Sigmoid colon (tissue), 7 donors: Measurements from ENCODE around the gene MLLT6. TPM values are rescaled to one million over a fixed set of nuclear protein-coding genes. Genes with fewer than 3 reads are reported as not detected.

Experiments
- DNase-seq: peaks from one replicate; pipeline ENCODE4 v3.0.0-alpha.2; 2019
- H3K27ac ChIP-seq, 4 donors: fragments of 200-600 bp; sonication (generic); one replicate each; pipeline ENCODE4 v1.5.1; 2016 to 2019; ENCODE audit warnings: mild to moderate bottlenecking in 1 of 4
- H3K27me3 ChIP-seq, 3 donors: fragments of 200-600 bp; sonication (generic); one replicate each; pipeline ENCODE4 v1.5.1; 2019; ENCODE audit warnings: mild to moderate bottlenecking in 1 of 3
- H3K36me3 ChIP-seq, 4 donors: fragments of 200-600 bp; sonication (generic); one replicate each; pipeline ENCODE4 v1.5.1; 2016 to 2019
- H3K4me1 ChIP-seq, 4 donors: fragments of 200-600 bp; sonication (generic); one replicate each; pipeline ENCODE4 v1.5.1; 2017 to 2019
- H3K4me3 ChIP-seq, 4 donors: fragments of 200-600 bp; sonication (generic); one replicate each; pipeline ENCODE4 v1.5.1; 2017 to 2019; ENCODE audit warnings: mild to moderate bottlenecking in 2 of 4, moderate library complexity in 1 of 4
- H3K9me3 ChIP-seq, 4 donors: fragments of 200-600 bp in 3 of 4; sonication (generic) in 3 of 4; one replicate each; pipeline versions ENCODE4 v1.5.1 to v1.6.1; 2013 to 2019
- EP300 ChIP-seq, 4 donors: sonication (generic); formaldehyde crosslinking; IDR thresholded peaks; one replicate each; pipeline ENCODE4 v1.6.1; 2017; ENCODE audit warnings: antibody characterized with exemption in 4 of 4
- POLR2A ChIP-seq, 2 donors: fragments of 450-650 bp; IDR thresholded peaks; one replicate each; pipeline ENCODE4 v1.6.1; 2016; ENCODE audit warnings: antibody characterized with exemption in 2 of 2, mild to moderate bottlenecking in 2 of 2, moderate library complexity in 2 of 2
- POLR2AphosphoS5 ChIP-seq, 4 donors: sonication (generic); formaldehyde crosslinking; IDR thresholded peaks; one replicate each; pipeline ENCODE4 v1.6.1; 2017; ENCODE audit warnings: antibody characterized with exemption in 4 of 4
- WGBS, 2 donors: extraction: QIAGEN DNeasy Blood & Tissue Kit; methylation state at CpG; one replicate each; pipeline ENCODE4 v1.1.7; 2013; 5-methylcytosine and 5-hydroxymethylcytosine counted together
- intact Hi-C: fragments of 100-400 bp; cut with DNase I; formaldehyde crosslinking; loops from one replicate; pipeline ENCODE4 v1.15.1; 2023
- polyA plus RNA-seq, 3 donors: library from polyadenylated mRNA; stranded (reverse); fragments of 200-250 nt; gene quantifications; one replicate each; pipeline ENCODE4 v1.2.3, GENCODE V29; 2013
- total RNA-seq, 4 donors: library from RNA; depleted of rRNA; stranded (reverse); fragments of >200 nt; gene quantifications; one replicate each; pipeline ENCODE4 v1.1.0, GENCODE V29; 2016
- TF ChIP-seq, protein P1 (sequence below), 4 experiments: fragments of 450-650 bp in 3 of 4; fragments of 200-600 bp in 1 of 4; IDR thresholded peaks; one replicate each; pipeline ENCODE4 v1.5.1; 2016 to 2019; ENCODE audit warnings: antibody characterized with exemption in 4 of 4, mild to moderate bottlenecking in 3 of 4, moderate library complexity in 2 of 4
- donor health status: healthy with polysubstance abuse.
- donor health status: Bipolar disorder and iron deficiency.
- donor health status: healthy.

Gene MLLT6
- total and polyA plus RNA-seq, 7 donors = 15.3 to 90.3 (median 51.5) TPM

DNA sequence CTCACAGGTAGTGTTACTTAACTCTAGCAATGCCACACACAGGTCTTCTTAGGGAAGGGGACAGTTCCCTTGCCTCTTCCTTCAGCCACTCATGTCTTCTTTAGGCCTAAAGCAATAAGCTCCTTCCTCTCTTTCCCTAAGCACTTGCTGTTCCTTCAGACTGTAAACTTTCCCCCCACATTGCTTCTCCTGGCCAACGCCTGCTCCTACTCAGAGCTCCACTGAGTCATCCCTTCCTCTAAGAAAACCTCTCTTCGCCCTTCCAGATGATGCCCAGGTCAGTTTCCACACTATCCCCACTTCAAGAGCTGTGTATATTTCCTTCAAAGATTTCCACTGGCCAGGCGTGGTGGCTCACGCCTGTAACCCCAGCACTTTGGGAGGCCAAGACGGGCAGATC lies 17.8 kb upstream of the MLLT6 start:
- no peak for DNase-seq
- TF ChIP-seq EP300 (IDR thresholded peaks at IDR 0.05) (no peak), POLR2A (IDR thresholded peaks at IDR 0.05) (no peak), POLR2AphosphoS5 (IDR thresholded peaks at IDR 0.05) (no peak)
- TF ChIP-seq, protein P1, sequence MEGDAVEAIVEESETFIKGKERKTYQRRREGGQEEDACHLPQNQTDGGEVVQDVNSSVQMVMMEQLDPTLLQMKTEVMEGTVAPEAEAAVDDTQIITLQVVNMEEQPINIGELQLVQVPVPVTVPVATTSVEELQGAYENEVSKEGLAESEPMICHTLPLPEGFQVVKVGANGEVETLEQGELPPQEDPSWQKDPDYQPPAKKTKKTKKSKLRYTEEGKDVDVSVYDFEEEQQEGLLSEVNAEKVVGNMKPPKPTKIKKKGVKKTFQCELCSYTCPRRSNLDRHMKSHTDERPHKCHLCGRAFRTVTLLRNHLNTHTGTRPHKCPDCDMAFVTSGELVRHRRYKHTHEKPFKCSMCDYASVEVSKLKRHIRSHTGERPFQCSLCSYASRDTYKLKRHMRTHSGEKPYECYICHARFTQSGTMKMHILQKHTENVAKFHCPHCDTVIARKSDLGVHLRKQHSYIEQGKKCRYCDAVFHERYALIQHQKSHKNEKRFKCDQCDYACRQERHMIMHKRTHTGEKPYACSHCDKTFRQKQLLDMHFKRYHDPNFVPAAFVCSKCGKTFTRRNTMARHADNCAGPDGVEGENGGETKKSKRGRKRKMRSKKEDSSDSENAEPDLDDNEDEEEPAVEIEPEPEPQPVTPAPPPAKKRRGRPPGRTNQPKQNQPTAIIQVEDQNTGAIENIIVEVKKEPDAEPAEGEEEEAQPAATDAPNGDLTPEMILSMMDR (IDR thresholded peaks at IDR 0.05) = no peak
- intact Hi-C loops = no loop called here
- H3K27ac ChIP-seq = no peak overlapping the region
- no peaks in the 10 kb centered on the region for H3K36me3 ChIP-seq
- H3K4me3 ChIP-seq = no peak overlapping the region
- no peaks in the 10 kb centered on the region for H3K9me3 ChIP-seq
- 89 to 91% methylated on average over 5 of the region's 5 CpGs for WGBS, 2 donors
- peaks cover 0 to 4% (median 0%) of the 10 kb centered on the region in 4 donors for H3K4me1 ChIP-seq
- no peaks in the 10 kb centered on the region for H3K27me3 ChIP-seq

DNA sequence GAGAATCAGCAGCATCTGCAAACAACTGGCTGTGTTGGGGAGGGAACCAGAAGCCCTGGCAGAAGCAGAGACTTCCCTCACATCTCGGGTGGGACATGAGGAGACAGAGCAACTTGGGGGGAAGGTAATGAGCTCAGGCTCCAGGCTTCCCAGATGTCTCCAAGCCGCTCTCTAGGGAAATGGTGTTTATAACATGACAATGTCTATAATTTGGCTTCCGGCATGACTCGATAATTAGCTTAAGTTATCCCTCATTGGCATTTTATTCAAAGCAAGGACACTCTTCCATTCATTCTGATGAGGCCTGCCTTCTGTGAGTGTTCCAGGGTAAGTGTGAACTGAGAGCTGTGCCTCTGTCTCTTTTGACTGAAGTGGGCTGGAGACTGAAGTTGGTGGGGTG lies 14.7 kb upstream of the MLLT6 start:
- no peaks in the 10 kb centered on the region for H3K9me3 ChIP-seq
- intact Hi-C loops = loop anchor here (5.0 kb wide), 1 partner anchor 42 kb away; the partner anchor contains the start of gene CISD3
- DNase-seq = no peak
- H3K36me3 ChIP-seq = no peaks in the 10 kb centered on the region
- no peak overlapping the region for H3K27ac ChIP-seq
- H3K27me3 ChIP-seq = no peaks in the 10 kb centered on the region
- no peak for TF ChIP-seq EP300 (IDR thresholded peaks at IDR 0.05)
- TF ChIP-seq, protein P1 (IDR thresholded peaks at IDR 0.05) = no peak
- TF ChIP-seq POLR2AphosphoS5 (IDR thresholded peaks at IDR 0.05) = no peak
- TF ChIP-seq POLR2A (IDR thresholded peaks at IDR 0.05) = no peak
- WGBS, 2 donors = 86 to 91% methylated on average over 4 of the region's 4 CpGs
- H3K4me1 ChIP-seq = peaks cover 0 to 25% (median 18%) of the 10 kb centered on the region in 4 donors
- H3K4me3 ChIP-seq = no peak overlapping the region

DNA sequence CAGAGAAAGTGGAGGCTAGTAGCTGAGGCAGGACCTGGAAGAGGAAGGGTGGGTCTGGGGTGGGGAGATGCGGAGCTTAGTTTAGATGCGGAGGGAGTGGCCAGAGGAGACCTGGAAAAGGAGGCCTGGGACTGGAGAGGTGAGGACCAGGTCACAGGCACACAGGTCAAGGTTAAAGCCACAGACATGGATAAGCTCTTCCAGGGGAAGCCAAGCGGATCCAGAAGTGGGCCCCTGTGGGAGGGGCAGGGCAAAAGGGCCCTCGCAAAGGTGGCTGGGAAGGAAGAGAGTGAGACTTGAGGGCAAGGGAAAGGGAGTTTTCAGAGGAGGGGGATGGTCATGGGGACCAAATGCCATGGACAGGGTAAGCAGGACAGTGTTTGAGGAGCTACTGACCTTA lies 13.9 kb upstream of the MLLT6 start:
- H3K9me3 ChIP-seq = no peaks in the 10 kb centered on the region
- TF ChIP-seq EP300 (IDR thresholded peaks at IDR 0.05) = no peak
- H3K36me3 ChIP-seq = no peaks in the 10 kb centered on the region
- WGBS, 2 donors = 85 to 90% methylated on average over 4 of the region's 4 CpGs
- peak overlapping the region in 2 of 4 donors; percentile 21 to 96 for H3K27ac ChIP-seq
- no peaks in the 10 kb centered on the region for H3K27me3 ChIP-seq
- H3K4me3 ChIP-seq = no peak overlapping the region
- intact Hi-C loops = loop anchor here (5.0 kb wide), 1 partner anchor 41 kb away; the partner anchor contains the start of gene CISD3
- H3K4me1 ChIP-seq = peaks cover 0 to 25% (median 18%) of the 10 kb centered on the region in 4 donors
- DNase-seq = no peak

DNA sequence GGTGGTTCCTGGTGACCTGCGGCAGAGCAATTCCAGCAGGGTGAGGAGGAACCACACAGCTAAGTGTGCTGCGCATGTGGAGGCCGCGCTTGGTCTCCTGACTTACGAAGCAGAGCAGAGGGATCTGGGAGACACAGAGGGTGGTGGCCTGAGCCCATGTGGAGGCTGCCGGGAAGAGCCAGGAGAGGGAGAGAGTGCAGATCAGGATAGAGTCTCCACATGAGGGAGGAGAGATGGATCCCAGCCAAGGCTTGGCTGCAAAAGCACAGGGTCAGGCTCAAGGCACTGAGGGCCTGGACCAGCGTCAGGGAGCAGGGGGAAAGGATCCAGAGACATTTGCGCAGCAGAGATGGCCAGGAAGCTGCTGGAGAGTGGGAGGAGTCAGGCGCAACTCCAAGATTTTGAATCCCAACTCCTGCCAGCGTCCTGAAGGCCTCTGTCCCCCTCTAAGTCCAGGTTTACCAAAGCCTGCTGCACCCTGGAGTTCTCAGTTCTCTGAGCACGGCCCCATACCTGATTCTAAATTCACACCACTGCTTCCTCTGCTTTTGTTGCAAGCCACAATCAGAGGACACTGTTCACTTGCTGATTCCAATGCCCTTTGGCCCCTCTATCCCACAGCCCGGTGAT lies 11.3 kb upstream of the MLLT6 start:
- WGBS, 2 donors = 40 to 66% methylated on average over 12 of the region's 12 CpGs
- H3K27me3 ChIP-seq = no peaks in the 10 kb centered on the region
- TF ChIP-seq POLR2A (IDR thresholded peaks at IDR 0.05) (peak in 1 of 2 donors; percentile 8), POLR2AphosphoS5 (IDR thresholded peaks at IDR 0.05) (peak; percentile 35 to 87 (median 74)), EP300 (IDR thresholded peaks at IDR 0.05) (peak in 2 of 4 donors; percentile 9 to 82)
- TF ChIP-seq, protein P1 (IDR thresholded peaks at IDR 0.05) = no peak
- intact Hi-C loops = loop anchor here (2.0 to 5.0 kb wide), 2 partner anchors 17 to 38 kb away; partner anchors contain the start of gene CISD3
- peak overlapping the region; percentile 79 to 96 (median 86) for H3K27ac ChIP-seq
- H3K4me1 ChIP-seq = peaks cover 0 to 25% (median 18%) of the 10 kb centered on the region in 4 donors
- H3K4me3 ChIP-seq = no peak overlapping the region
- H3K36me3 ChIP-seq = no peaks in the 10 kb centered on the region
- H3K9me3 ChIP-seq = no peaks in the 10 kb centered on the region
- peak; percentile 99 for DNase-seq

DNA sequence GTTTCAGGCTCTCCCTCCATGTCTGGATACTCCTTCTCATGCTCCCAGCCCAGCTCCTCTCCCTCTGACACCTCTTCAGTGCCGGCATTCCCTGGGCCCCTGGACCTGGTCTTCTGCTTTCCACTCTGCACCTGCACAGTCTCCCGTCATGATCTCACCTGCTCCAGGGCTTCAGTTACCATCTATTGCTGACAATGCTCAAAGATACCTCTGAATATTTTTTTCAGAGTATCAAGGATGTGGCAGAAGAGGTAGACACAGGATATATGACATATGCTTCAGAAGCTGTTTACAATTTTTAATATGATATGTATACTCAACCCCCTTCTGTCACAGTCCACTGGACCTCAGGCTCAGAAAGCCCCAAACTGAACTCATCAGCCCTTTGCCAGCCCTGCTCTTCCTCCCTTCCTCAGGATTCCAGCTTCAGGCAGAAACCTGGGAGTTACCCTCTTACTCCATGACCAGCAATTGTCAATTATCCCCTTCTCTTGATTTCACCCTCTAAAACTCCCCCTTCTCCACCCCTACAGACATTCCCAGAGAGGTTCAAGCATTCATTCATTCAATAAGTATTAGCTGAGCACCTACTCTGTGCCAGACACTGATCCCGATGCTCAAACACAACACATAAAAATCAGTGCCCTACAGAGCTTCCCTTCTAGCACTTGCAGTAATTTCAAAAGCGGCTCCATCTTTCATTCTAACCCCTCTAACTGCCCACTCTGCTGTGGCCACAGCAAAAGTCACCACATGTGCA lies 7.8 kb upstream of the MLLT6 start:
- Histone ChIP-seq H3K27me3 (no peaks in the 10 kb centered on the region), H3K4me3 (no peak overlapping the region), H3K36me3 (no peaks in the 10 kb centered on the region), H3K4me1 (peaks cover 0 to 32% (median 26%) of the 10 kb centered on the region in 4 donors), H3K27ac (no peak overlapping the region), H3K9me3 (no peaks in the 10 kb centered on the region)
- no peak for DNase-seq
- intact Hi-C loops = no loop called here
- no peak for TF ChIP-seq EP300 (IDR thresholded peaks at IDR 0.05)
- TF ChIP-seq POLR2AphosphoS5 (IDR thresholded peaks at IDR 0.05) = no peak
- no peak for TF ChIP-seq POLR2A (IDR thresholded peaks at IDR 0.05)
- TF ChIP-seq, protein P1 (IDR thresholded peaks at IDR 0.05) = no peak
- 79 to 82% methylated on average over 4 of the region's 4 CpGs for WGBS, 2 donors
